Nephron (organoid): Measurements from ENCODE around the gene MFSD1.

Experiments used
- H3K27ac Mint-ChIP-seq, 3 experiments: 2 replicates each; pipeline ENCODE4 v1.8.0; 2020; ENCODE audit warnings: mixed read lengths in 3 of 3, mild to moderate bottlenecking in 2 of 3, moderate library complexity in 1 of 3
- H3K27me3 Mint-ChIP-seq: 2 replicates; pipeline ENCODE4 v1.8.0; 2021; ENCODE audit warnings: low read depth, mild to moderate bottlenecking, moderate library complexity, mixed read lengths
- H3K36me3 Mint-ChIP-seq: 2 replicates; pipeline ENCODE4 v1.8.0; 2020; ENCODE audit warnings: low read depth, mixed read lengths
- H3K4me1 Mint-ChIP-seq: 2 replicates; pipeline ENCODE4 v1.8.0; 2020; ENCODE audit warnings: mixed read lengths
- H3K4me3 Mint-ChIP-seq, 3 experiments: 2 replicates each; pipeline ENCODE4 v1.8.0; 2020; ENCODE audit warnings: mild to moderate bottlenecking in 3 of 3, mixed read lengths in 3 of 3, moderate library complexity in 2 of 3
- H3K9me3 Mint-ChIP-seq: 2 replicates; pipeline ENCODE4 v1.8.0; 2020; ENCODE audit warnings: mixed read lengths
- TF ChIP-seq, protein P1 (sequence below), 3 experiments: fragments of 200-600 bp; sonication (generic); IDR thresholded peaks; one replicate each; pipeline ENCODE4 v1.5.0; 2021; ENCODE audit warnings: antibody characterized with exemption in 3 of 3; ENCODE audit not compliant: unreplicated experiment in 3 of 3

MFSD1 gene

DNA sequence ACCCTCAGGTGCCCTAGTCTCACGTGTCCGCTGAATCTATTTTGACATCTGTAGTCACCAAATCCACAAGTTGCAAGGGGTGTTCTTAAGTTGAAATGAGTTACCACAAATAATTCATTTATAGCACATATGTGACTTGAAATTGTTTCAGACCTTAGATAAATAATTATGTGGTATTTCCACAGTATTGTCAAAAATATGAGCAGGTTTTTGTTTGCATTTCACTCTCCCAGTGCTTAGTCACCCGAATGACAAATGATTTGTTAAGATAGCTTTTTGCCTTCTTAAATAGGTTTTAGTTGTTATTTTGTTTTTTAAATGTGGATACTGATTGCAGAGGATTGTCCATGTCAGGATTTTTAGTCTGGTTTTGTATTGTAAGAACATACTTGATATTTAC, 2.6 kb downstream of the MFSD1 start:
- no peaks in the 10 kb centered on the region for H3K9me3 Mint-ChIP-seq
- TF ChIP-seq, protein P1, sequence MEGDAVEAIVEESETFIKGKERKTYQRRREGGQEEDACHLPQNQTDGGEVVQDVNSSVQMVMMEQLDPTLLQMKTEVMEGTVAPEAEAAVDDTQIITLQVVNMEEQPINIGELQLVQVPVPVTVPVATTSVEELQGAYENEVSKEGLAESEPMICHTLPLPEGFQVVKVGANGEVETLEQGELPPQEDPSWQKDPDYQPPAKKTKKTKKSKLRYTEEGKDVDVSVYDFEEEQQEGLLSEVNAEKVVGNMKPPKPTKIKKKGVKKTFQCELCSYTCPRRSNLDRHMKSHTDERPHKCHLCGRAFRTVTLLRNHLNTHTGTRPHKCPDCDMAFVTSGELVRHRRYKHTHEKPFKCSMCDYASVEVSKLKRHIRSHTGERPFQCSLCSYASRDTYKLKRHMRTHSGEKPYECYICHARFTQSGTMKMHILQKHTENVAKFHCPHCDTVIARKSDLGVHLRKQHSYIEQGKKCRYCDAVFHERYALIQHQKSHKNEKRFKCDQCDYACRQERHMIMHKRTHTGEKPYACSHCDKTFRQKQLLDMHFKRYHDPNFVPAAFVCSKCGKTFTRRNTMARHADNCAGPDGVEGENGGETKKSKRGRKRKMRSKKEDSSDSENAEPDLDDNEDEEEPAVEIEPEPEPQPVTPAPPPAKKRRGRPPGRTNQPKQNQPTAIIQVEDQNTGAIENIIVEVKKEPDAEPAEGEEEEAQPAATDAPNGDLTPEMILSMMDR (IDR thresholded peaks at IDR 0.05; ENCODE audit: unreplicated experiment in 3 of 3) = no peak
- H3K27ac Mint-ChIP-seq = no peak overlapping the region
- H3K36me3 Mint-ChIP-seq = peaks cover 9% of the 10 kb centered on the region
- peak overlapping the region; percentile 33 to 70 (median 53) for H3K4me3 Mint-ChIP-seq
- H3K4me1 Mint-ChIP-seq = peaks cover 30% of the 10 kb centered on the region
- H3K27me3 Mint-ChIP-seq = no peaks in the 10 kb centered on the region

DNA sequence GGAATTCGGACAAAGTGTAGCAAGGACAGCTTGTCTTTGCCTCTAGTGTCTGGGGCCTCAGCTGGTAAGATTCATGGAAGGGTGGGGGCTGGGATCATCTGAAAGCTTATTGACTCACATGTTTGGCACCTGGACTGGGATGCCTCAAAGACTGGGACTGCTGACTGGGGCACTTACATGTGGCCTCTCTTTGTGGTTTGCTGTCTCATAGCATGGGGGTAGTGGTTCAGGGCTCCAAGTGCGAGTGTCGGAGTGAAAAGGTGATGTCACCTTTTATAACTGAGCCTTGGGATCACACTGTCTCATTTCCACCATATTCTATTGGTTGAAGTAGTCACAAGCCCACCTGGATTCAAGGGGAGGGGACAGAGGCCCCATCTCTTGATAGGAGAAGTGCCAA, 6.8 kb downstream of the MFSD1 start:
- peaks cover 24% of the 10 kb centered on the region for H3K36me3 Mint-ChIP-seq
- H3K27me3 Mint-ChIP-seq = no peaks in the 10 kb centered on the region
- H3K4me3 Mint-ChIP-seq = no peak overlapping the region
- no peaks in the 10 kb centered on the region for H3K9me3 Mint-ChIP-seq
- no peak overlapping the region for H3K27ac Mint-ChIP-seq
- peaks cover 2% of the 10 kb centered on the region for H3K4me1 Mint-ChIP-seq
- TF ChIP-seq, protein P1 (IDR thresholded peaks at IDR 0.05; ENCODE audit: unreplicated experiment in 3 of 3) = no peak

GRCh38 chr3:158809642-158810041, 7.8 kb downstream of the MFSD1 start:
- H3K4me1 Mint-ChIP-seq = no peaks in the 10 kb centered on the region
- H3K4me3 Mint-ChIP-seq = no peak overlapping the region
- TF ChIP-seq, protein P1 (IDR thresholded peaks at IDR 0.05; ENCODE audit: unreplicated experiment in 3 of 3) = no peak
- no peaks in the 10 kb centered on the region for H3K27me3 Mint-ChIP-seq
- H3K27ac Mint-ChIP-seq = no peak overlapping the region
- peaks cover 27% of the 10 kb centered on the region for H3K36me3 Mint-ChIP-seq
- no peaks in the 10 kb centered on the region for H3K9me3 Mint-ChIP-seq

- Mint-ChIP-seq H3K4me1 (no peaks in the 10 kb centered on the region), H3K27me3 (no peaks in the 10 kb centered on the region), H3K9me3 (no peaks in the 10 kb centered on the region), H3K4me3 (no peak overlapping the region), H3K36me3 (peaks cover 33% of the 10 kb centered on the region), H3K27ac (no peak overlapping the region)
- TF ChIP-seq, protein P1 (IDR thresholded peaks at IDR 0.05; ENCODE audit: unreplicated experiment in 3 of 3) = no peak
Observed at GRCh38 chr3:158810823-158811724, 9.2 kb downstream of the MFSD1 start.

DNA sequence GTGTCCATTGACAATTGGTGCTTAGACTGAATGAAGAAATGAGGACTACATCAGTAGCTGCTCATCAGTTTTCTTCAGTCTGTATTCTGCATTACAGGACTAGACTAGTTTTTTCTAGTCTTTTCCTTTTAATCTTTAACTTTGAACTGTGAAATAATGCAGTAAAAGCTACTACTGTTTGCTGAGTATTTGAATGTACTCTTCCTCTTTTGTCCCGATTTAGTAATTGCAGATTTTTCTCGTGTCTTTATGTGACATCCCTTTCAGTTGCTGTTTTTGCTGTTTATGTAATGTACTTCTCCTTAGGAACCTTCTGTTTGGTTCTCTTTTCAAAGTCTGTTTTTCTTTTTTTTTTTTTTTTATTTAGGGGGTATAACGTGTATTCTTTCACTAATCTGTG, 17.4 kb downstream of the MFSD1 start:
- Mint-ChIP-seq H3K9me3 (no peaks in the 10 kb centered on the region), H3K4me1 (no peaks in the 10 kb centered on the region), H3K27ac (no peak overlapping the region), H3K27me3 (no peaks in the 10 kb centered on the region), H3K4me3 (no peak overlapping the region), H3K36me3 (peaks cover 27% of the 10 kb centered on the region)
- TF ChIP-seq, protein P1 (IDR thresholded peaks at IDR 0.05; ENCODE audit: unreplicated experiment in 3 of 3) = no peak

DNA sequence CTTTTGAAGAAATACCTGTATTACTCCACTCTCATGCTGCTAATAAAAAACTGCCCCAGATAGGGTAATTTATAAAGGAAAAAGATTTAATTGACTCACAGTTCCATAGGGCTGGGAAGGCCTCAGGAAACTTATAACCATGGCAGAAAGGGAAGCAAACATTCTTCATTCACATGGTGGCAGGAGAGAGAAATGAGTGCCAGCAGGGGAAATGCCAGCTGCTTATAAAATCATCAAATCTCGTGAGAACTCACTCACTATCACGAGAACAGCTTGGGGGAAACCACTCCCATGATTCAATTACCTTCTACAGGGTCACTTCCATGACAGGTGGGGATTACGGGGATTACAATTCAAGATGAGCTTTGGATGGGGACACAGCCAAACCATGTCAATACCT, 18.7 kb downstream of the MFSD1 start:
- no peaks in the 10 kb centered on the region for H3K9me3 Mint-ChIP-seq
- peaks cover 21% of the 10 kb centered on the region for H3K36me3 Mint-ChIP-seq
- H3K27me3 Mint-ChIP-seq = no peaks in the 10 kb centered on the region
- H3K4me1 Mint-ChIP-seq = no peaks in the 10 kb centered on the region
- no peak overlapping the region for H3K4me3 Mint-ChIP-seq
- no peak overlapping the region for H3K27ac Mint-ChIP-seq
- TF ChIP-seq, protein P1 (IDR thresholded peaks at IDR 0.05; ENCODE audit: unreplicated experiment in 3 of 3) = no peak
